Smooth muscle cell (in vitro differentiated cells): ENCODE measurements around the gene SLC6A8. TPM values are rescaled to one million over a fixed set of nuclear protein-coding genes. Genes with fewer than 3 reads are reported as not detected.

Experiments
- DNase-seq: peaks from one replicate; lab custom pipeline; 2025; ENCODE audit not compliant: unreplicated experiment; lab: John Stamatoyannopoulos, UW
- H2AFZ ChIP-seq: fragments of 200-600 bp; sonication (generic); 2 replicates; pipeline ENCODE4 v1.6.0; 2016; ENCODE audit warnings: antibody characterized with exemption, low read depth, mild to moderate bottlenecking
- H3F3A ChIP-seq: fragments of 200-600 bp; sonication (generic); 2 replicates; pipeline ENCODE4 v1.6.0; 2017; ENCODE audit warnings: antibody characterized with exemption, low read depth
- H3K27ac ChIP-seq: fragments of 200-600 bp; sonication (generic); 2 replicates; pipeline ENCODE4 v1.5.1; 2016; ENCODE audit warnings: low read depth, mild to moderate bottlenecking
- H3K27me3 ChIP-seq: fragments of 200-600 bp; sonication (generic); 2 replicates; pipeline ENCODE4 v1.6.1; 2016; ENCODE audit warnings: low read depth, mild to moderate bottlenecking
- H3K36me3 ChIP-seq: fragments of 200-600 bp; sonication (generic); 2 replicates; pipeline ENCODE4 v1.5.1; 2016; ENCODE audit warnings: low read depth
- H3K4me1 ChIP-seq: fragments of 200-600 bp; sonication (generic); 2 replicates; pipeline ENCODE4 v1.5.1; 2016; ENCODE audit warnings: low read depth
- H3K4me2 ChIP-seq: fragments of 200-600 bp; sonication (generic); 2 replicates; pipeline ENCODE4 v1.6.0; 2016; ENCODE audit warnings: mild to moderate bottlenecking
- H3K4me3 ChIP-seq: fragments of 200-600 bp; sonication (generic); 2 replicates; pipeline ENCODE4 v1.5.1; 2016; ENCODE audit warnings: mild to moderate bottlenecking
- H3K79me2 ChIP-seq: fragments of 200-600 bp; sonication (generic); 2 replicates; pipeline ENCODE4 v1.6.0; 2016; ENCODE audit warnings: low read depth, mild to moderate bottlenecking
- H3K9ac ChIP-seq: fragments of 200-600 bp; sonication (generic); 2 replicates; pipeline ENCODE4 v1.6.0; 2016; ENCODE audit warnings: low read depth
- H3K9me3 ChIP-seq: fragments of 200-600 bp; sonication (generic); replicated peaks from 2 replicates; pipeline ENCODE4 v1.5.1; 2016; ENCODE audit warnings: low read depth
- H4K20me1 ChIP-seq: fragments of 200-600 bp; sonication (generic); 2 replicates; pipeline ENCODE4 v1.6.0; 2016; ENCODE audit warnings: low read depth
- WGBS: methylation state at CpG from one replicate; pipeline ENCODE4 v1.1.7; 2016; ENCODE audit warnings: low lambda C conversion rate; 5-methylcytosine and 5-hydroxymethylcytosine counted together
- polyA plus RNA-seq: library from polyadenylated mRNA; unstranded; fragments of >200 nt; fragmentation: Nextera tagmentation; extraction: Ambion mirVana; gene quantifications from 2 replicates; pipeline ENCODE4 v1.2.1, GENCODE V29; 2016
- total RNA-seq: library from RNA; depleted of rRNA; stranded (reverse); fragments of >200 nt; gene quantifications from 2 replicates; pipeline ENCODE4 v1.2.3, GENCODE V29; 2014
- TF ChIP-seq, protein P1 (sequence below): fragments of 200-600 bp; sonication (generic); IDR thresholded peaks from 2 replicates; pipeline ENCODE4 v1.5.1; 2017; ENCODE audit warnings: borderline replicate concordance, mild to moderate bottlenecking, antibody characterized with exemption; ENCODE audit not compliant: insufficient read depth, poor library complexity, severe bottlenecking

The SLC6A8 gene
- total and polyA plus RNA-seq, 2 experiments from 2014 or later = 45.2 to 98.1 TPM

DNA sequence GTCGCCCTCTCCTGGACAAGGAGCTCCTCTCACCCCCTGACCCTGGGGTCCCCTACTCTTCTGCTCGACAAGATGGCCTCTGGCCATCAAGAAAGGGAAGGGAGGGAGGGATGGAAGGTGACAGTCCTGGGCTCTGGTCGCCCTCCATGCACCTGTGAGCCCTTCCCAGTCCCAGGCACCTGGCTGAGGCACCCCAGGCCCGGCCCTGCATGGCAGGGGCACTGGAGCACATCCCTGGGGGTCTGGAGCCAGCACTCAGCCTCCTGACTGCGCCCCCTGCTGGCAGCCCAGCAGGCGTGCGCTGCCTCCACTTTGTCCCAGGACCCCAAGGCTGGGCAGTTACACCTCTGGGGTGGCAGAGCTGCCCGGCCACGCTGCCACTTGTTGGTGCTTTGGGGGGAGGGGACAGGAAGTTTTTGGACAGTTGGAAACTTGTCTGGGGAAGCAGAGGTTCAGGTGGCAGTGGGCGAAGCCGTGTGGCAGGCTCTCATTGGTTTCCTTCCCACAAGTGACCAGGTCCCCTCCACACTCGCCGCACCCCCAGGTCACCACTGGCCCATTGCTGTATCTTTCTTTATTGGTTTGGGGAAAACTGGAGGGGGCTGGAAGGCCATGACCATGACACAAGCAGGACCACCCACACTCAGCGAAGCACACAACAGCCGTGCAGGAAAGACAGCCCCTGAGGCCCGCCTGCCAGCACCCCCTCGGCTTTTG, 18.4 kb upstream of the SLC6A8 start:
- Histone ChIP-seq H3K4me3 (no peak overlapping the region), H4K20me1 (no peaks in the 10 kb centered on the region), H3K27ac (no peak overlapping the region), H3K27me3 (peaks cover 17% of the 10 kb centered on the region), H3K79me2 (no peaks in the 10 kb centered on the region), H3K9ac (no peak overlapping the region), H3K36me3 (no peaks in the 10 kb centered on the region), H3K4me2 (no peak overlapping the region), H3K4me1 (no peaks in the 10 kb centered on the region), H3K9me3 (no peaks in the 10 kb centered on the region), H3F3A (no peaks in the 10 kb centered on the region), H2AFZ (no peak overlapping the region)
- WGBS = 77% methylated on average over 17 of the region's 17 CpGs
- TF ChIP-seq, protein P1, sequence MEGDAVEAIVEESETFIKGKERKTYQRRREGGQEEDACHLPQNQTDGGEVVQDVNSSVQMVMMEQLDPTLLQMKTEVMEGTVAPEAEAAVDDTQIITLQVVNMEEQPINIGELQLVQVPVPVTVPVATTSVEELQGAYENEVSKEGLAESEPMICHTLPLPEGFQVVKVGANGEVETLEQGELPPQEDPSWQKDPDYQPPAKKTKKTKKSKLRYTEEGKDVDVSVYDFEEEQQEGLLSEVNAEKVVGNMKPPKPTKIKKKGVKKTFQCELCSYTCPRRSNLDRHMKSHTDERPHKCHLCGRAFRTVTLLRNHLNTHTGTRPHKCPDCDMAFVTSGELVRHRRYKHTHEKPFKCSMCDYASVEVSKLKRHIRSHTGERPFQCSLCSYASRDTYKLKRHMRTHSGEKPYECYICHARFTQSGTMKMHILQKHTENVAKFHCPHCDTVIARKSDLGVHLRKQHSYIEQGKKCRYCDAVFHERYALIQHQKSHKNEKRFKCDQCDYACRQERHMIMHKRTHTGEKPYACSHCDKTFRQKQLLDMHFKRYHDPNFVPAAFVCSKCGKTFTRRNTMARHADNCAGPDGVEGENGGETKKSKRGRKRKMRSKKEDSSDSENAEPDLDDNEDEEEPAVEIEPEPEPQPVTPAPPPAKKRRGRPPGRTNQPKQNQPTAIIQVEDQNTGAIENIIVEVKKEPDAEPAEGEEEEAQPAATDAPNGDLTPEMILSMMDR = peak; percentile 71
- DNase-seq = no peak

DNA sequence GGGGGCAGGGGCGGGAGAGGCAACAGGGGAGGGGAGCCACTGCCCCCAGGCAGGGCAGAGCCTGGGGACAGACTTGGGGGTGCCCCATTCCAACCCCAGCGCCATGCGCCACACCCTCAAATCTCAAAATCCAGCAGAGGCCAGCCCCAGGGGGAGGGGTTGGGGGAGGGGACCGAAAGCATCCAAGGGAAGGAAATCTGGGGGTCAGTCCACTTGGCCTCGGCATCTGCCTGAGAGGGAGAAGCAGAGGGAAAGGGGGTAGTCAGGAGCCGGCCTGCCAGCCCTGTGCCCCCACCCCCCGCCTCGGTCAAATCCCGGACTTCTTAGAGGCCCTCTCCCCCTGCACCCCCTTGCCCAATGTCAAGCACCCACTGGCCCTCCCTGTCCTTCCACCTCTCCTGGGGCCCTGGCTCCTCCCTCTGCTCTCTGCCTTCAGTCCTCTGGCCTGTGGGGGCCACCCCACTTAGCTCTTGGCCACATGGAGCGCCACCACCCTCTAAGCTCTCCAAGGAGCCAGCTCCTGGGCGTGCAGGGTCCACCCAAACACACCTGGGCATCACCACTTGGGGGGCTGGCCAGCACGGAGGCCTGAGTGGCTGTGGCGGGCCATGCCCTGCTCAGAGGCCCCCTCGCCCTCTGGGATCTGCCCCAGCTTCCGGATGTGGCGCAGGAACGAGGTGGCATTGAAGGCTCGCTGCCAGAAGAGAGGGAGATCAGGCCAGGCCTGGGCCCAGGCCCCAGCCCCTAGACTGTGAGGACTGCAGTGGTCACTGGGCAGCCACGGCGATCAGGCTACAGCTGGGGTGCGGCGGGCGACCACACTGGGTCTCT, 17.6 kb upstream of the SLC6A8 start:
- Histone ChIP-seq H3K9ac (no peak overlapping the region), H3K27ac (no peak overlapping the region), H3K4me3 (no peak overlapping the region), H3K9me3 (no peaks in the 10 kb centered on the region), H3K4me1 (no peaks in the 10 kb centered on the region), H4K20me1 (no peaks in the 10 kb centered on the region), H3K36me3 (no peaks in the 10 kb centered on the region), H3K4me2 (no peak overlapping the region), H3F3A (no peaks in the 10 kb centered on the region), H3K27me3 (peaks cover 14% of the 10 kb centered on the region), H2AFZ (no peak overlapping the region), H3K79me2 (no peaks in the 10 kb centered on the region)
- TF ChIP-seq, protein P1 = no peak
- 86% methylated on average over 19 of the region's 23 CpGs for whole genome bisulfite sequencing
- no peak for DNase-seq

DNA sequence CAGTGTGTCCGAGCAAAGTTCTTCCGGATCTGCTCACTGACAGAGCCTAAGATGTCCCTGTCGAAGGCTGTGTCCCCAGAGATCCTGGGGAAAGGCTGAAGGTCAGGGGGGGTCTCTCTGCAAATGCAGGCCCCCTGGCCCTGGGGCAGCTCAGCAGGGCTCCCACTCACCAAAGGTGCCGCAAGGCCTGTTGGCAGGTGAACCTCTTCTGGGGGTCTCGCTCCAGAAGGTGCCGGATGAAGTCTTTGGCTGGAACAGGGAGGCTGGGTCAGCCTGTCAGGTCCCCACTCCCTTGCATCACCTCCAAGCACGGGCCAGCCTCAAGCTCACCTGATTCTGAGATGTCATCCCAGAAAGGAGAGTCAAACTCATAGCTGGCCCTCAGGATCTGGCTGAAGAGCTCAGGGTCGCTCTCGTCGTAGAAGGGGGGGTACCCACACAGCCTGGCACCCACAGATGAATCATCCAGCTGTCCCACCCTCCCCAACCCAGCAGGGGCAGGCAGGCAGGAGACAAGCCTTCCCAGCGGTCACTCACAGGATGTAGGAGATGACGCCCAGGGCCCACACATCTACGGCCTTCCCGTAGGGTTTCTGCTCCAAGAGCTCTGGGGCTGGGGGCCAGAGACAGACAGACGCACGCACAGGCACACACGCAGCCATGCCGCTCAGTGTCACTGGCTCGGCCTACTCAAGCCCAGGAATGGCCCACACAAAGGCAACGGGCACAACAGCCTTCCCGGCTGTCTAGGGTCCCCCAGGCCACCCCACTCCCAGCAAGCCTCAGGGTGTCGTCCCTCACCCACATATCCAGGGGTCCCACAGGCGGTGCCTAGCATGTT, 16.8 kb upstream of the SLC6A8 start:
- Histone ChIP-seq H2AFZ (no peak overlapping the region), H4K20me1 (no peaks in the 10 kb centered on the region), H3K9me3 (no peaks in the 10 kb centered on the region), H3K36me3 (no peaks in the 10 kb centered on the region), H3F3A (no peaks in the 10 kb centered on the region), H3K4me1 (no peaks in the 10 kb centered on the region), H3K27ac (no peak overlapping the region), H3K79me2 (no peaks in the 10 kb centered on the region), H3K9ac (no peak overlapping the region), H3K4me2 (no peak overlapping the region), H3K27me3 (peaks cover 11% of the 10 kb centered on the region), H3K4me3 (no peak overlapping the region)
- DNase-seq = no peak
- WGBS = 90% methylated on average over 23 of the region's 23 CpGs
- TF ChIP-seq, protein P1 = no peak
